Skin epidermis (tissue), 12 donors: ENCODE results near the gene UTP14A.

Experiments used
- H3K27ac ChIP-seq, 21 experiments: fragments of 200-600 bp; sonication (generic) in 11 of 21; one replicate each; pipeline ENCODE4 v1.5.0; 2020; ENCODE audit warnings: mild to moderate bottlenecking in 3 of 21, inconsistent platforms in 2 of 21, moderate library complexity in 2 of 21
- H3K4me3 ChIP-seq, 7 experiments: fragments of 200-600 bp; sonication (generic) in 2 of 7; one replicate each; pipeline ENCODE4 v1.5.0; 2020; ENCODE audit warnings: inconsistent platforms in 2 of 7, mild to moderate bottlenecking in 2 of 7, moderate library complexity in 1 of 7

UTP14A gene

DNA sequence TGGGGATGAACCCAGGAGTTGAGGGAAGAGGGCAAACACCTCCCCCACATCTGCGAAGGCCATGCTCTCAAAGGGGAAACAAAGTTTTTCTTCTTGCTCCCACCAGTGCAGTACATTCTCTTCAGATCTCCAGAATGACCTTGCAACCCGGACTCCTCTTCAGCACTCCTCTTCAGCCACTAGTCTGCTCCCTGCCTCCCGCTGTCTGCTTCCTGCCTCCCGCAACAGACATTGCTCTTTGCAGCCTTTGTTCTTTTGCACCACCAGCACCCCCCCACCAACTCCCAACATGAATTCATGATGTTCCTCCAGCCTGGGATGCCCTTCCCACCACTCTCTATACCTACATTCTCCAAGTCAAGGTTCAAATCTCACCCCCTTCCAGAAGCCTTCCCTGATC, 32.1 kb downstream of the UTP14A start:
- Histone ChIP-seq H3K4me3 (no peak overlapping the region), H3K27ac (no peak overlapping the region)

- H3K4me3 ChIP-seq = no peak overlapping the region
- H3K27ac ChIP-seq = no peak overlapping the region
Measured at GRCh38 chrX:129939986-129940385, 34.0 kb downstream of the UTP14A start.

GRCh38 chrX:129940721-129941120, 34.8 kb downstream of the UTP14A start:
- no peak overlapping the region for H3K27ac ChIP-seq
- H3K4me3 ChIP-seq = no peak overlapping the region

- Histone ChIP-seq H3K4me3 (no peak overlapping the region), H3K27ac (no peak overlapping the region)
Measured at GRCh38 chrX:129945131-129945530, 39.2 kb downstream of the UTP14A start.

- Histone ChIP-seq H3K27ac (peak overlapping the region in 2 of 21 experiments; percentile 34 to 72), H3K4me3 (peak overlapping the region in 5 of 7 experiments; percentile 9 to 36 (median 24))
Measured at GRCh38 chrX:129953334-129953648, 47.3 kb downstream of the UTP14A start.

DNA sequence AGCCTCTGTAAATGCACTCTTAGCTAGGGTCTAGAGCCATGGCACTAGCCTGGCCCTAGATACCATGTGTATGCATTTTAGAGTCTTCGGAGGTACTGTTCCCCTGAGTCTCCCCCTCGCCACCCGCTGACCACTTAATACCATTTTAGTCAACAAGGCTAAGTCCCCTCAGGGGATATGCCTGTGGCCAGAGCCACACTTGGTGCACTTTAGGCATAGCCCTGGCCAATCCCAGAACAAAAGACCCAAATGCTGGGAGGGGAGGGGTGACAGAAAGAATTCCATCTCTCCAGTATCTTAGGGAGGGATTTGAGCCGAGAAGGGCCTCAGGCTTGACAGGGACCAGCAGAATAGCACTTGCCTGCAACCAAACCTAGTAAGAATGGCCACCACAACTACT, 47.9 kb downstream of the UTP14A start:
- H3K27ac ChIP-seq = no peak overlapping the region
- no peak overlapping the region for H3K4me3 ChIP-seq

- Histone ChIP-seq H3K27ac (no peak overlapping the region), H3K4me3 (no peak overlapping the region)
Measured at GRCh38 chrX:129954804-129955203, 48.8 kb downstream of the UTP14A start.

DNA sequence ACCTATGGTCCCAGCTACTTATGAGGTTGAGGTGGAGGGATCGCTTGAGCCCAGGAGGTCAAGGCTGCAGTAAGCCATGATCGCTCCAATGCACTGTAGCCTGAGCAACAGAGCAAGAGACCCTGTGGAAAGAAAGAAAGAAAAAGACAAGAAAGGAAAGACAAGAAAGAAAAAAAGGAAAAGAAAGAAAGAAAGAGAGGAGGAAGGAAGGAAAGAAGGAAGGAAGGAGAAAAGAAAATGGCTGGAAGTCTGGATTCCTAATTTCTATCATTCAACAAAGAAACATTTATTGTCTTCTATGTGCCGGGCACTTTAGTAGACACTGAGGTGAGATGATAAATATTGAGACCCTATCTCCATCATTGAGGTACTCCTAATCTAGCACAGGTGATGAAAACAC, 49.7 kb downstream of the UTP14A start:
- H3K4me3 ChIP-seq = no peak overlapping the region
- H3K27ac ChIP-seq = no peak overlapping the region

DNA sequence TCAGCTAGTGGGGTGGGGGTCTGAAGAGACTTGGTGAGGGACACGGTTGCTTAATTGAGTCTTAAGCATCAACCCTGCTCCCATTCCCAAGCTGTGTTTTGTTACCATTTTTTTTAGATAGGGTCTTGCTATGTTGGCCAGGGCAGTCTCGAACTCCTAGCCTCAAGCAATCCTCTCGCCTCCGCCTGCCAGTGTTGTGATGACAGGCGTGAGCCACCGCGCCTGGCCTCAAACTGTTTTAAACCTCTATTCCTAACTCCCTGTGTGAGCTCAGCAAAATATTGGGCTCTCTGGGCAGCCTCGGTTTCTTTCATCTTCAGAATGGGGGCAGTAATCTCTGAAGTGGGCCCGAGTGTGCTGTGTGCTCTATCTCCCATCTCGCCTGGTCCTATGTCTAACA, 50.2 kb downstream of the UTP14A start:
- Histone ChIP-seq H3K27ac (no peak overlapping the region), H3K4me3 (no peak overlapping the region)

DNA sequence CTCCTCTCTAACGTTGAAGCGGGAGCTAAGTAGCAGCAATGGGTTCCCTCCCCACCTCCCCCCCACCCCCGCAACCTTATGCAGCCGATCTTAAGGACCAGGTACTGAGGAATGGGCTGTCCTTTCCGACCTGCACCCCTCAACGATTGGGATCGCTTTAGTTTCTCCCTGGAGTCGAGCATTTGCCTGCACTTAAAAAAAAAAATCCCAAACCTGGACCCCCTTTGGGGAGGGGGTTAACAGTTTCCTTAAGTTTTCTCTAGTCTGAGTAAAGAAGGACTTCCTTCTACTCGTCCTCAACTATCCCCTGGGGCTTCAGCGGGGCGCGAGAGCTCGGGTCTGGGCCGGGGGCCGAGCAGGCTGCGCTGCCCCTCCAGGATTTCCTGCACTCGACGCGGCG, 50.8 kb downstream of the UTP14A start:
- Histone ChIP-seq H3K4me3 (peak overlapping the region; percentile 27 to 41 (median 29)), H3K27ac (peak overlapping the region in 13 of 21 experiments; percentile 2 to 81 (median 57))

DNA sequence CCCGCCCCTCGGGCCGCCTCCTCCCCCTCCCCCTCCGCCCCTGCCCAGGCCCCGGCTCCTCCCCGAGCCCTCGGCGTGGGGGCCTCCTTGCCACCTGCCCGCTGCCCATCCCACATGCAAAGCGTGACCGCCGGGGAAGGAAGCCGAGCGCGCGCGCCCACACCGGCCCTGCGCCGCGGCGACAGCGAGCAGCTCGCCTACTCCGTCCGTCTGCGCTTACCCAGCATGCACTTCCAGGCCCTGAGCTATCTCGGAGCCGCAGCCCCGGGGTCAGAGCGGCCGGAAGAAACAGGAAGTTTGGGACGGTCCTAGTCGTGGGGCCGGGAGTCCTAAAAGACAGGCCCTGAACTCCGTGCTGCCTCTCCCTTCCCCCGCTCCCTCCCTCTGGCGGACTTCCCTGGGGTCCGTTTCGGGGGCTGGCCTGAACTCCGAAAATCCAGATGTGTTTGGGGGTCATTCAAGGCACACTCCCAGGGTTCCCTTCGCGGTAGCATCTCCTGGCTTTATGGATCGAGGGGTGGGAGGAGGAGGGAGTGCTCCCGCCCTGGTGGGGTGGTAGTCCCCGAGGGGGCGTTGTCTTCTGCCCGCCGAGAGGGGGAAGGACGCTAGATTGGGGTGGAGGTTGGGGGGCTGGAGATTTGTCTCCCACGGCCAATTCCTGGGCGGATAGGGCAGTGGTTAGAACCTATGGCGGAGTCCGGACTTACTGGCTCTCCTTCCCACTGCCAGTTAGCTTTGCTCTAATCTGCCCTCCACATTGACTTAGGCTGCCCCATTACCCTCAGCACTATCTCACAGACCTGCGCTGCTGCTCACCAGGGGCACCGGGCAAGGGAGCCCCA, 51.5 kb downstream of the UTP14A start:
- H3K27ac ChIP-seq = peak overlapping the region in 17 of 21 experiments; percentile 2 to 81 (median 54)

GRCh38 chrX:129958083-129958465, 52.1 kb downstream of the UTP14A start:
- Histone ChIP-seq H3K27ac (peak overlapping the region in 3 of 21 experiments; percentile 40 to 81 (median 51)), H3K4me3 (no peak overlapping the region)

More for the DNA sequence above, 51.5 kb downstream of the UTP14A start:
- H3K4me3 ChIP-seq = peak overlapping the region; percentile 27 to 41 (median 29)

GRCh38 chrX:129958814-129959492, 53.0 kb downstream of the UTP14A start:
- Histone ChIP-seq H3K4me3 (no peak overlapping the region), H3K27ac (no peak overlapping the region)

DNA sequence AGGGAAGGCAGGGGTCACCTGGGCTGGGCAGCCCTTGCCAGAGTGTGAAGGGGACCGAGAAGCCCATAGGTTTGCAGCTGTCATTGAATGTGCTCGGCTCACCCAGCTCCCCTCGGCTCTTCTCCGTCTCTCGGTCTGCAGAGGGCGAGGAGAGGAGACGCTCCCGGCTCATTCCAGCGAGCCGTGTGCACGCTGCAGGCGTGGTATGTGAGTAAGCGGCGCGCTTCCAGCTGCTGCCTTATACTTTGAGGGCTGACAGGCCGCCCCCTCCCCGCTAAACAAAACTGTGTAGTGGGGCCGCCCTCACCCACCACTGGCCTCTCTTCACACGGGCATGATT, 53.5 kb downstream of the UTP14A start:
- H3K27ac ChIP-seq = no peak overlapping the region
- no peak overlapping the region for H3K4me3 ChIP-seq

DNA sequence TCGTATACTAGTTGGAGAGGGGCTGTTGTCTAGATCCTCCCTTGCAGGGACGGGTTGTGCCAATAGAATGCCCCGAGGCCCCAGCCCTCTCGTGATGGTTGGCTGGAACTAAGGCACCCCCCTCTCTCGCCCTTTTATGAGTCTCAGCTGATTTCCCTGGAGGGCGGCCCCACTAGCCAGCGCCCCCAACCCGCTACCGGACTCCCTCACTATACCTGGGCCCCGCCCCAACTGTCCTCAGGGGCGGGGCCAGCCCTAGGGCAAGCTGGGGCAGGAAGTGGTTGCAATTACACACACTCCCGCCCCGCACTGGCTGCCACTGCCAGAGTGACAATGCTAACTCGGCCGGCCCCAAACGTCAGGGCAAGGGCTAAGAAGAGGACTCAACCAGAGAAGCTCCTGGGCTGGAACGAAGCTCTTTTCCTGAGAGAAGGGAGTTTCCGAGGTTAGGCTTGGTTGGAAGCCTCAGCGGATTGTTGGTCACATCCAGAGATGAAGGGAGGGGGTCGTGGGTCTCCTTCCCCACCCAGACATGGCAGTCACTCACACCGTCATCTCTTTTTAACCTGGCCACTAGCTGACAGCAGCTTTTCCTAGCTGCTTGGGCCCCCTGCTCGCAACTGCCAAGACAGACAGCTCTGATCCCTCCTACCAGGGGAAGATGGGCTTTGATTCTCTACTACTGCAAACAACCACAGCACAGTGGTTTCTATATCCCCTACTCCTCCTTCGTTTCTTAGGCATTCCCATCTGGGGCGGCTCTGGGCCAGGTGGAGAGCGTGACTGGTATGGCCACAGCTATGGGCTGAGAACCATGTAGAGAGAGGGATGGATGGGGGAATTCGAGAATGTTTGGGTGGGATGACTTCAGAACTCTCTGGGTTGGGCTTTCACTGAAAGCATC, 55.5 kb downstream of the UTP14A start:
- Histone ChIP-seq H3K27ac (peak overlapping the region in 11 of 21 experiments; percentile 16 to 77 (median 48)), H3K4me3 (no peak overlapping the region)

GRCh38 chrX:129963729-129964128, 57.8 kb downstream of the UTP14A start:
- H3K27ac ChIP-seq = no peak overlapping the region
- no peak overlapping the region for H3K4me3 ChIP-seq

- H3K27ac ChIP-seq = no peak overlapping the region
- no peak overlapping the region for H3K4me3 ChIP-seq
Measured at GRCh38 chrX:129965166-129965565, 59.2 kb downstream of the UTP14A start.

GRCh38 chrX:129968968-129969367, 63.0 kb downstream of the UTP14A start:
- H3K4me3 ChIP-seq = no peak overlapping the region
- no peak overlapping the region for H3K27ac ChIP-seq

DNA sequence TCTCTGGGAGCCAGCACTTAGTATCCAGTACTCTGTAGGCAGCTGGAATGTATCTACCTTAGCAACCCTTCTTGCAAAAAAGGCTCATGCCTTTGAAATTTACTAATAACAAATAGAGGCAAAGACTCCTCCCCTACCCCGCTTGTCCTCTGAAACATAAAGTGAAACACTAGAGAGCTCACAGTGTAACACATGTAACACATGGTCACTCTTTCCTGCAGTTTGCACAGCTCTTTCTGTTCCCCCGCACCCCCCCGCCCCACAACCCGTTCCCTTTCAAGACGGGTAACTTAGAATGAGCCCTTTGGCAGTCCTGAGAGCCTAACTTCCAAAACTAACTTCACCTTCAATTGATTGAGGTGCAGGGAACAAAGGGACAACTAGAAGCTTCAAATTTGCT, 70.5 kb downstream of the UTP14A start:
- Histone ChIP-seq H3K27ac (no peak overlapping the region), H3K4me3 (no peak overlapping the region)
